SK-N-SH (cell line): Measurements from ENCODE around the gene DPYSL4.

ENCODE experiments used
- CTCF ChIP-seq: fragments of 200-600 bp; sonication (generic); IDR thresholded peaks from 2 replicates; pipeline ENCODE4 v1.6.1; 2017; ENCODE audit warnings: antibody characterized with exemption, mild to moderate bottlenecking, moderate library complexity
- EP300 ChIP-seq, 2 experiments: IDR thresholded peaks; 2 replicates each; pipeline versions ENCODE4 v1.4.0 to v1.6.1; 2012; ENCODE audit warnings: borderline replicate concordance in 1 of 2, low read depth in 1 of 2, low read length in 1 of 2
- JUND ChIP-seq: IDR thresholded peaks from 2 replicates; pipeline ENCODE4 v1.4.0; 2012
- MXI1 ChIP-seq: IDR thresholded peaks from 2 replicates; pipeline ENCODE4 v1.6.1; 2012; ENCODE audit warnings: mild to moderate bottlenecking, low read depth, low read length, improper control_type of control experiment
- POLR2AphosphoS5 ChIP-seq: IDR thresholded peaks from 2 replicates; pipeline ENCODE4 v1.6.1; 2012; ENCODE audit warnings: low read depth, low read length
- RAD21 ChIP-seq: IDR thresholded peaks from 2 replicates; pipeline ENCODE4 v1.6.1; 2012; ENCODE audit warnings: mild to moderate bottlenecking, low read length
- REST ChIP-seq: IDR thresholded peaks from 2 replicates; pipeline ENCODE4 v1.6.1; 2012; ENCODE audit warnings: mild to moderate bottlenecking, low read depth, low read length, moderate library complexity
- RFX5 ChIP-seq: IDR thresholded peaks from 2 replicates; pipeline ENCODE4 v1.6.1; 2012; ENCODE audit warnings: mild to moderate bottlenecking, improper control_type of control experiment, low read length
- SIN3A ChIP-seq: IDR thresholded peaks from 2 replicates; pipeline ENCODE4 v1.6.1; 2012; ENCODE audit warnings: low read depth, mild to moderate bottlenecking, low read length, moderate library complexity, borderline replicate concordance
- USF2 ChIP-seq: fragments of 150-350 bp; IDR thresholded peaks from 2 replicates; pipeline ENCODE4 v1.6.1; 2017; ENCODE audit warnings: antibody characterized with exemption, low read length, low read depth, borderline replicate concordance
- ZBTB33 ChIP-seq: IDR thresholded peaks from 2 replicates; pipeline ENCODE4 v1.4.0; 2012; ENCODE audit warnings: low read depth, borderline replicate concordance

GRCh38 chr10:132230557-132231210 is 43.9 kb downstream of the DPYSL4 start:
- TF ChIP-seq POLR2AphosphoS5: no peak
- TF ChIP-seq CTCF: no peak
- no peak for TF ChIP-seq JUND
- no peak for TF ChIP-seq MXI1
- TF ChIP-seq USF2: no peak
- no peak for TF ChIP-seq EP300 (IDR thresholded peaks at IDR 0.05; ENCODE audit: borderline replicate concordance in 1 of 2, low read depth in 1 of 2, low read length in 1 of 2)
- TF ChIP-seq ZBTB33: no peak
- no peak for TF ChIP-seq REST
- TF ChIP-seq RAD21: no peak
- no peak for TF ChIP-seq SIN3A
- no peak for TF ChIP-seq RFX5
